Transverse colon (tissue), 4 donors: ENCODE results near the gene ABCA7. TPM values are rescaled to one million over a fixed set of nuclear protein-coding genes. Genes with fewer than 3 reads are reported as not detected.

Experiments
- DNase-seq: peaks from one replicate; pipeline ENCODE4 v3.0.0-alpha.2; 2019
- H3K27ac ChIP-seq, 4 donors: fragments of 200-600 bp; sonication (generic); 2 replicates each; pipeline ENCODE4 v1.5.1; 2016 to 2018; ENCODE audit warnings: inconsistent platforms in 4 of 4
- H3K27me3 ChIP-seq: fragments of 200-600 bp; sonication (generic); 2 replicates; pipeline ENCODE4 v1.5.1; 2017; ENCODE audit warnings: inconsistent platforms
- H3K36me3 ChIP-seq, 4 donors: fragments of 200-600 bp; sonication (generic); 2 replicates each; pipeline ENCODE4 v1.5.1; 2017 to 2019; ENCODE audit warnings: inconsistent platforms in 4 of 4
- H3K4me1 ChIP-seq, 4 donors: fragments of 200-600 bp; sonication (generic); 2 replicates each; pipeline ENCODE4 v1.5.1; 2017 to 2020; ENCODE audit warnings: inconsistent platforms in 4 of 4
- H3K4me3 ChIP-seq, 4 donors: fragments of 200-600 bp; sonication (generic); 1 replicate in 1 of 4; 2 replicates in 3 of 4; pipeline versions ENCODE4 v1.5.1 to v1.6.1; 2017 to 2019; ENCODE audit warnings: inconsistent platforms in 4 of 4
- H3K9me3 ChIP-seq, 2 donors: fragments of 200-600 bp; sonication (generic); 2 replicates each; pipeline ENCODE4 v1.5.1; 2017 to 2019; ENCODE audit warnings: inconsistent platforms in 2 of 2
- EP300 ChIP-seq: sonication (generic); formaldehyde crosslinking; IDR thresholded peaks from one replicate; pipeline ENCODE4 v1.6.1; 2017; ENCODE audit warnings: antibody characterized with exemption, low read depth
- POLR2A ChIP-seq: fragments of 450-650 bp; IDR thresholded peaks from one replicate; pipeline ENCODE4 v1.6.1; 2016; ENCODE audit warnings: antibody characterized with exemption, mild to moderate bottlenecking, moderate library complexity
- POLR2AphosphoS5 ChIP-seq, 3 donors: sonication (generic); formaldehyde crosslinking; IDR thresholded peaks; one replicate each; pipeline ENCODE4 v1.6.1; 2016; ENCODE audit warnings: antibody characterized with exemption in 3 of 3
- WGBS, 2 donors: methylation state at CpG; one replicate each; pipeline ENCODE4 v1.1.5; 2018; ENCODE audit warnings: low coverage in 1 of 2; 5-methylcytosine and 5-hydroxymethylcytosine counted together
- in situ Hi-C, 4 donors: fragments of 200-750 bp; cut with MboI; loops; one replicate each; pipeline versions ENCODE4 v1.15.0 to v1.15.1; 2017; ENCODE audit warnings: low sequenced_read_pairs in 3 of 4, low pct_ligation_motif_present in 1 of 4, low pct_unique_long_range_greater_than_20kb in 1 of 4
- intact Hi-C: fragments of 100-400 bp; cut with DNase I; formaldehyde crosslinking; loops from one replicate; pipeline ENCODE4 v1.15.1; 2023; ENCODE audit warnings: low total_unique reads
- total RNA-seq, 4 donors: library from RNA; depleted of rRNA; stranded (reverse); fragments of >200 nt; gene quantifications; one replicate each; pipeline ENCODE4 v1.1.0, GENCODE V29; 2016
- TF ChIP-seq, protein P1 (sequence below), 5 experiments: fragments of 200-600 bp in 3 of 5; fragments of 450-650 bp in 2 of 5; sonication (generic) in 3 of 5; IDR thresholded peaks; 1 replicate in 2 of 5; 2 replicates in 3 of 5; pipeline ENCODE4 v1.5.1; 2016 to 2017; ENCODE audit warnings: antibody characterized with exemption in 5 of 5, inconsistent platforms in 3 of 5, mild to moderate bottlenecking in 2 of 5, moderate library complexity in 1 of 5

ABCA7 gene
- total RNA-seq, 4 donors from 2014 or later, result 47.1 to 128 (median 82.0) TPM

DNA sequence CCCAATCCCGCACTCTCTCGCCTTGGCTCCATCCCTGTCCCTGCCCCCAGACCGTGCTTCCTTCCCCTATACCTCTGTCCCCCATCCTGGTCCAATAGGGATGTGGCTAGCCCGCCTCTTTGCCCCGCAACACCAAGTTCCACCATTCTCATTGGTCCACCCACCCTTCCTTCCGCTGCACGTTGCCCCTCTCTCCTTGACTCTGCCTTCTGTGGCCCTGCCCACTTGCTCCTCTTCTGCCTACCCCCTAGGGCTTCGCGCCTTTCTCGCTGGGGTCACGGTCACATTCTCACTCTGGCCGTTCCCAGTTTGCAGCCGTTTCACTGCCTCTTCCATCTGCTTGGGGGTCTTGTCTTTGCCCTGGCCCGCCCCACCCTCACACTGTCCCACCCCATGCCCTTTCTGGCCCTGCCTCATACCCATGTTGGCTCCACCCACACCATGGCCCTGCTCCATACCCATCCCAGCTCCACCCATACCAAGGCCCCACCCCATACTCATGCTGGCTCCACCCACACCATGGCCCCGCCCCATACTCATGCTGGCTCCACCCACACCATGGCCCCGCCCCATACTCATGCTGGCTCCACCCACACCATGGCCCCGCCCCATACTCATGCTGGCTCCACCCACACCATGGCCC lies 22.6 kb downstream of the ABCA7 start:
- Histone ChIP-seq H3K36me3 (no peaks in the 10 kb centered on the region), H3K27ac (no peak overlapping the region), H3K9me3 (peaks cover 0 to 6% of the 10 kb centered on the region in 2 donors), H3K27me3 (peaks cover 14% of the 10 kb centered on the region), H3K4me1 (peaks cover 28 to 38% (median 34%) of the 10 kb centered on the region in 4 donors), H3K4me3 (no peak overlapping the region)
- TF ChIP-seq POLR2AphosphoS5 (IDR thresholded peaks at IDR 0.05) (no peak), EP300 (no peak), POLR2A (no peak)
- TF ChIP-seq, protein P1, sequence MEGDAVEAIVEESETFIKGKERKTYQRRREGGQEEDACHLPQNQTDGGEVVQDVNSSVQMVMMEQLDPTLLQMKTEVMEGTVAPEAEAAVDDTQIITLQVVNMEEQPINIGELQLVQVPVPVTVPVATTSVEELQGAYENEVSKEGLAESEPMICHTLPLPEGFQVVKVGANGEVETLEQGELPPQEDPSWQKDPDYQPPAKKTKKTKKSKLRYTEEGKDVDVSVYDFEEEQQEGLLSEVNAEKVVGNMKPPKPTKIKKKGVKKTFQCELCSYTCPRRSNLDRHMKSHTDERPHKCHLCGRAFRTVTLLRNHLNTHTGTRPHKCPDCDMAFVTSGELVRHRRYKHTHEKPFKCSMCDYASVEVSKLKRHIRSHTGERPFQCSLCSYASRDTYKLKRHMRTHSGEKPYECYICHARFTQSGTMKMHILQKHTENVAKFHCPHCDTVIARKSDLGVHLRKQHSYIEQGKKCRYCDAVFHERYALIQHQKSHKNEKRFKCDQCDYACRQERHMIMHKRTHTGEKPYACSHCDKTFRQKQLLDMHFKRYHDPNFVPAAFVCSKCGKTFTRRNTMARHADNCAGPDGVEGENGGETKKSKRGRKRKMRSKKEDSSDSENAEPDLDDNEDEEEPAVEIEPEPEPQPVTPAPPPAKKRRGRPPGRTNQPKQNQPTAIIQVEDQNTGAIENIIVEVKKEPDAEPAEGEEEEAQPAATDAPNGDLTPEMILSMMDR (IDR thresholded peaks at IDR 0.05), result no peak
- no peak for DNase-seq
- intact Hi-C loops (no loop called here), in situ Hi-C loops (no loop called here)
- 89 to 94% methylated on average over 12 to 17 of the region's 17 CpGs for WGBS, 2 donors

GRCh38 chr19:1063030-1063908 lies 23.4 kb downstream of the ABCA7 start:
- peaks cover 20% of the 10 kb centered on the region for H3K27me3 ChIP-seq
- H3K36me3 ChIP-seq, result no peaks in the 10 kb centered on the region
- in situ Hi-C loops, result no loop called here
- H3K4me3 ChIP-seq, result no peak overlapping the region
- 52 to 91% methylated on average over 3 to 36 of the region's 37 CpGs for WGBS, 2 donors
- DNase-seq, result no peak
- TF ChIP-seq EP300, result no peak
- no peak overlapping the region for H3K27ac ChIP-seq
- H3K9me3 ChIP-seq, result no peaks in the 10 kb centered on the region
- intact Hi-C loops, result no loop called here
- H3K4me1 ChIP-seq, result peaks cover 29 to 39% (median 36%) of the 10 kb centered on the region in 4 donors

DNA sequence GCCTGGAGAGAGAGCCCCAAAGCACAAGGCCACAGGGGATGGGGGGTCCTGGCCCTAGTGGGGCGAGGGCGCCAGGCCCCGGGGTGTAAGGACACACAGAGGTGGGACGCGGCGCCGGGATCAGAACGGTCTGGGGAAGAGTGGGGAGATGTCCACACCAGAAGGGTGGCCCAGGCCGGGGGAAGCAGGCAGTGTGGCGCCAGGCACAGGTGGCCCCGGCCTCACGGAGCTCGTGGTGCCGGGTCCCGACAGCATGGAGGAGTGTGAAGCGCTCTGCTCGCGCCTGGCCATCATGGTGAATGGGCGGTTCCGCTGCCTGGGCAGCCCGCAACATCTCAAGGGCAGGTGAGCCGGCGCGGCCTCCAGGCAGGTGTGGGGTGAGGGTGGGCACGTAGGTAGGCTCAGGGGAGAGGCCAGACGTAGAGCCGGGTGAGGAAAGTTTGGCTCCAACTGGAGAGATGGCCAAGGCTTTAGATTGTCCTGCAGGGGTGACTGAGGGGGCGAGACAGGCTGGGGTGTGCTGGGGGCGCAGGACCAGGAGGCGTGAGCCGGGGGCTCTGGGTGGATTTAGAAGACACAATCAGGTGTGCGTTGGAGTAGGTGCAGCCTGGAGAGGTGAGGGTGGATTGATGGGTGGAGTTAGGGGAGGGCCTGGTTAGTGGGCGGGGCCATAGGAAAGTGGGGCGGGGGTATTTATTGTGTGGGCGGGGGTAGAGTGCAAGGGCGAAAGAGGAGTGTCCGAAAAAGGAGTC lies 24.2 kb downstream of the ABCA7 start:
- TF ChIP-seq, protein P1 (IDR thresholded peaks at IDR 0.05), result no peak
- no peak for TF ChIP-seq POLR2A
- no peak for TF ChIP-seq EP300
- TF ChIP-seq POLR2AphosphoS5 (IDR thresholded peaks at IDR 0.05), result no peak
- Histone ChIP-seq H3K4me3 (no peak overlapping the region), H3K36me3 (no peaks in the 10 kb centered on the region), H3K27me3 (peaks cover 28% of the 10 kb centered on the region), H3K9me3 (no peaks in the 10 kb centered on the region), H3K27ac (no peak overlapping the region), H3K4me1 (peaks cover 29 to 45% (median 40%) of the 10 kb centered on the region in 4 donors)
- DNase-seq, result peak; percentile 38
- intact Hi-C loops, result no loop called here
- 62 to 79% methylated on average over 9 to 36 of the region's 37 CpGs for WGBS, 2 donors
- in situ Hi-C loops, result no loop called here

GRCh38 chr19:1064661-1065605 lies 25.0 kb downstream of the ABCA7 start:
- intact Hi-C loops (no loop called here), in situ Hi-C loops (no loop called here)
- no peaks in the 10 kb centered on the region for H3K36me3 ChIP-seq
- DNase-seq, result peak; percentile 81
- H3K4me1 ChIP-seq, result peaks cover 34 to 53% (median 47%) of the 10 kb centered on the region in 4 donors
- H3K27ac ChIP-seq, result peak overlapping the region; percentile 5 to 41 (median 36)
- peaks cover 36% of the 10 kb centered on the region for H3K27me3 ChIP-seq
- TF ChIP-seq EP300 (no peak), POLR2A (no peak), POLR2AphosphoS5 (IDR thresholded peaks at IDR 0.05) (peak in 1 of 3 donors; percentile 29)
- TF ChIP-seq, protein P1 (IDR thresholded peaks at IDR 0.05), result peak; percentile 82 to 97 (median 88)
- WGBS, 2 donors, result 8 to 50% methylated on average over 1 to 60 of the region's 60 CpGs
- peak overlapping the region in 1 of 4 donors; percentile 12 for H3K4me3 ChIP-seq
- no peaks in the 10 kb centered on the region for H3K9me3 ChIP-seq
